HCT116 (cell line): Measurements from ENCODE around the gene JAGN1. TPM values are rescaled to one million over a fixed set of nuclear protein-coding genes. Genes with fewer than 3 reads are reported as not detected.

Experiments
- ATAC-seq: fragments of 200-7000 bp; cut with Tn5 transposase; 2 replicates; pipeline ENCODE4 v1.9.1; 2020; ENCODE audit warnings: mild to moderate bottlenecking, moderate library complexity
- BruUV-seq: library from RNA; stranded (reverse); fragments of 400-500 nt; replicated peaks from 2 replicates; lab custom pipeline; 2021; lab: Mats Ljungman, UMichigan
- CTCF ChIA-PET: fragments of 300-600 bp; sonication (Branson Sonifier 250); formaldehyde crosslinking; loops from one replicate; lab custom pipeline; 2021; ENCODE audit warnings: antibody characterized with exemption; lab: Charles Lee
- POLR2A ChIA-PET: fragments of 300-600, 350-600 bp; sonication (Branson Sonifier 250); formaldehyde crosslinking; loops from one replicate; lab custom pipeline; 2021; ENCODE audit warnings: antibody characterized with exemption; lab: Charles Lee
- RAD21 ChIA-PET, 2 experiments: fragments of 300-600 bp; sonication (Branson Sonifier 250); formaldehyde crosslinking; loops; one replicate each; lab custom pipeline; 2023; ENCODE audit warnings: low total read pairs in 2 of 2; ENCODE audit not compliant: uncharacterized antibody in 2 of 2, unreplicated experiment in 2 of 2, low non-redundant PET in 1 of 2; lab: Charles Lee
- DNase-seq: peaks from one replicate; pipeline ENCODE4 v3.0.0-alpha.2; 2010; ENCODE audit warnings: low read depth, low spot score
- H2AFZ ChIP-seq: fragments of 200-600 bp; shearing (Covaris generic), sonication (generic); 2 replicates; pipeline ENCODE4 v1.6.1; 2017; ENCODE audit warnings: low read depth, mixed run types, mixed read lengths, antibody characterized with exemption, low read length; ENCODE audit not compliant: poor library complexity, severe bottlenecking
- H3K27ac ChIP-seq: 2 replicates; pipeline ENCODE4 v1.5.1; 2012; ENCODE audit warnings: low read depth, low read length
- H3K27me3 ChIP-seq: fragments of 200-600 bp; sonication (generic); 2 replicates; pipeline ENCODE4 v1.6.1; 2016; ENCODE audit warnings: mixed run types, low read length, mixed read lengths; ENCODE audit not compliant: insufficient read depth
- H3K36me3 ChIP-seq, 2 experiments: fragments of 200-500 bp in 1 of 2; fragments of 200-600 bp in 1 of 2; sonication (Bioruptor generic) in 1 of 2; sonication (generic) in 1 of 2; 2 replicates each; pipeline versions ENCODE4 v1.5.1 to v1.6.1; 2014 to 2016; ENCODE audit warnings: low read length in 2 of 2, inconsistent platforms in 1 of 2, mixed read lengths in 1 of 2, mixed run types in 1 of 2; ENCODE audit not compliant: insufficient read depth in 2 of 2, control insufficient read depth in 1 of 2
- H3K4me1 ChIP-seq, 2 experiments: fragments of 200-600 bp in 1 of 2; sonication (generic) in 1 of 2; 2 replicates each; pipeline versions ENCODE4 v1.5.1 to v1.6.1; 2012 to 2017; ENCODE audit warnings: low read length in 2 of 2, inconsistent platforms in 1 of 2, mild to moderate bottlenecking in 1 of 2, mixed read lengths in 1 of 2, mixed run types in 1 of 2, moderate library complexity in 1 of 2; ENCODE audit not compliant: insufficient read depth in 2 of 2, control insufficient read depth in 1 of 2
- H3K4me2 ChIP-seq: fragments of 200-600 bp; sonication (generic); 2 replicates; pipeline ENCODE4 v1.6.1; 2017; ENCODE audit warnings: mixed run types, low read length, mixed read lengths
- H3K4me3 ChIP-seq, 2 experiments: fragments of 200-600 bp in 1 of 2; sonication (generic) in 1 of 2; replicated peaks in 1 of 2; 2 replicates each; pipeline ENCODE4 v1.5.1; 2011 to 2016; ENCODE audit warnings: low read length in 2 of 2, control low read depth in 1 of 2, low read depth in 1 of 2, mild to moderate bottlenecking in 1 of 2, mixed read lengths in 1 of 2, mixed run types in 1 of 2
- H3K79me2 ChIP-seq: fragments of 200-600 bp; sonication (generic); 2 replicates; pipeline ENCODE4 v1.6.1; 2017; ENCODE audit warnings: mild to moderate bottlenecking, mixed run types, low read length, moderate library complexity, mixed read lengths; ENCODE audit not compliant: insufficient read depth
- H3K9ac ChIP-seq: fragments of 200-600 bp; sonication (generic); 2 replicates; pipeline ENCODE4 v1.6.1; 2016; ENCODE audit warnings: low read length, mixed read lengths
- H3K9me2 ChIP-seq: fragments of 200-600 bp; sonication (generic), shearing (Covaris generic); 2 replicates; pipeline ENCODE4 v1.6.1; 2017; ENCODE audit warnings: mixed run types, mild to moderate bottlenecking, moderate library complexity; ENCODE audit not compliant: insufficient read depth
- H3K9me3 ChIP-seq, 2 experiments: fragments of 200-500 bp in 1 of 2; fragments of 200-600 bp in 1 of 2; sonication (Bioruptor generic) in 1 of 2; sonication (generic) in 1 of 2; 2 replicates each; pipeline ENCODE4 v1.6.1; 2014 to 2017; ENCODE audit warnings: low read length in 2 of 2, mixed read lengths in 2 of 2, inconsistent platforms in 1 of 2, low read depth in 1 of 2, mild to moderate bottlenecking in 1 of 2, mixed run types in 1 of 2, moderate library complexity in 1 of 2; ENCODE audit not compliant: control insufficient read depth in 1 of 2, insufficient read depth in 1 of 2
- H4K20me1 ChIP-seq: fragments of 200-600 bp; sonication (generic), shearing (Covaris generic); 2 replicates; pipeline ENCODE4 v1.6.1; 2017; ENCODE audit warnings: mixed run types, mild to moderate bottlenecking, moderate library complexity; ENCODE audit not compliant: insufficient read depth
- ELF1 ChIP-seq: IDR thresholded peaks from 2 replicates; pipeline ENCODE4 v1.6.1; 2012; ENCODE audit warnings: low read depth, borderline replicate concordance
- POLR2AphosphoS5 ChIP-seq: IDR thresholded peaks from 2 replicates; pipeline ENCODE4 v1.6.1; 2011; ENCODE audit warnings: mild to moderate bottlenecking, low read depth, low read length, moderate library complexity
- ZFX ChIP-seq: fragments of 450-650 bp; IDR thresholded peaks from 2 replicates; pipeline ENCODE4 v1.6.1; 2017
- intact Hi-C: fragments of 100-400 bp; cut with micrococcal nuclease; formaldehyde crosslinking; loops from 2 replicates; pipeline ENCODE4 v1.10.0; 2022
- total RNA-seq: library from RNA; stranded (reverse); gene quantifications from one replicate; pipeline ENCODE4 v1.2.1, GENCODE V29; 2021; ENCODE audit not compliant: unreplicated experiment
- TF ChIP-seq, protein P1 (sequence below): IDR thresholded peaks from 2 replicates; pipeline ENCODE4 v1.6.1; 2012
- TF ChIP-seq, protein P2 (sequence below): IDR thresholded peaks from 2 replicates; pipeline ENCODE4 v1.6.1; 2012
- TF ChIP-seq, protein P3 (sequence below): IDR thresholded peaks from 2 replicates; pipeline ENCODE4 v1.6.1; 2011; ENCODE audit warnings: mild to moderate bottlenecking, low read length, moderate library complexity; ENCODE audit not compliant: insufficient replicate concordance; ENCODE audit errors: extremely low read depth

JAGN1 gene
- total RNA-seq, 1 experiment from 2014 or later, result 33.4 TPM

DNA sequence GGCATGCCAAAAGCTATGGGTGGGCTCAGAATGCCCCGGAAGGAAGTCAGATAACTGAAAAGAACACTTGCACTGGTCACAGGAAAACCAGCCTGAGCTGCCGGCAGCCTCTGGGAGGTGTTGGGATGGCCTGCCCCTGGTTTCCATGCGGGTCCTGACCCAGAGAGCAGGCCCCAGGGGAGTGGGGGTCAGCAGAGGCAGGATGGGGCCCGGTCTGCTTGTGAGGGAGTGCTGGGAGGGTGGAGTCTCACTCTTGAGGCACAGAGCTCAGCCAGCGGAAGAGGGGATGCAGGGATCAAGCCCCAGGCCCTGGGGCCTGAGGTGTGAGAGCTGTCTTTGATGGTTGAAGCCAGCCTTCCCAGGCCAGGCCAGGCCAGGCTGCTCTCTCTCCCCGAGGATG, 44.2 kb upstream of the JAGN1 start:
- Histone ChIP-seq H2AFZ (no peak overlapping the region), H3K36me3 (peaks cover 4 to 7% of the 10 kb centered on the region in 2 experiments; a peak in 2 of 4 replicates), H3K9me2 (no peaks in the 10 kb centered on the region), H3K27me3 (no peaks in the 10 kb centered on the region), H3K4me3 (no peak overlapping the region), H3K4me2 (no peak overlapping the region), H3K79me2 (peaks cover 7% of the 10 kb centered on the region; the same call in 1 of the 2 replicates), H3K4me1 (peaks cover 0 to 15% of the 10 kb centered on the region in 2 experiments; a peak in 1 of 4 replicates), H3K9ac (no peak overlapping the region), H3K27ac (no peak overlapping the region), H4K20me1 (no peaks in the 10 kb centered on the region), H3K9me3 (no peaks in the 10 kb centered on the region; a peak in 1 of 4 replicates)
- CTCF ChIA-PET, result interaction anchor here (1.1 kb wide), 1 partner anchor 100 kb away, joined by 5 read pairs; no protein-coding TSS in a partner anchor
- DNase-seq, result no peak
- POLR2A ChIA-PET, result no interaction called here
- TF ChIP-seq, protein P1, sequence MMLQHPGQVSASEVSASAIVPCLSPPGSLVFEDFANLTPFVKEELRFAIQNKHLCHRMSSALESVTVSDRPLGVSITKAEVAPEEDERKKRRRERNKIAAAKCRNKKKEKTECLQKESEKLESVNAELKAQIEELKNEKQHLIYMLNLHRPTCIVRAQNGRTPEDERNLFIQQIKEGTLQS, result no peak
- TF ChIP-seq, protein P2, sequence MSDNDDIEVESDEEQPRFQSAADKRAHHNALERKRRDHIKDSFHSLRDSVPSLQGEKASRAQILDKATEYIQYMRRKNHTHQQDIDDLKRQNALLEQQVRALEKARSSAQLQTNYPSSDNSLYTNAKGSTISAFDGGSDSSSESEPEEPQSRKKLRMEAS, result no peak
- TF ChIP-seq, protein P3, sequence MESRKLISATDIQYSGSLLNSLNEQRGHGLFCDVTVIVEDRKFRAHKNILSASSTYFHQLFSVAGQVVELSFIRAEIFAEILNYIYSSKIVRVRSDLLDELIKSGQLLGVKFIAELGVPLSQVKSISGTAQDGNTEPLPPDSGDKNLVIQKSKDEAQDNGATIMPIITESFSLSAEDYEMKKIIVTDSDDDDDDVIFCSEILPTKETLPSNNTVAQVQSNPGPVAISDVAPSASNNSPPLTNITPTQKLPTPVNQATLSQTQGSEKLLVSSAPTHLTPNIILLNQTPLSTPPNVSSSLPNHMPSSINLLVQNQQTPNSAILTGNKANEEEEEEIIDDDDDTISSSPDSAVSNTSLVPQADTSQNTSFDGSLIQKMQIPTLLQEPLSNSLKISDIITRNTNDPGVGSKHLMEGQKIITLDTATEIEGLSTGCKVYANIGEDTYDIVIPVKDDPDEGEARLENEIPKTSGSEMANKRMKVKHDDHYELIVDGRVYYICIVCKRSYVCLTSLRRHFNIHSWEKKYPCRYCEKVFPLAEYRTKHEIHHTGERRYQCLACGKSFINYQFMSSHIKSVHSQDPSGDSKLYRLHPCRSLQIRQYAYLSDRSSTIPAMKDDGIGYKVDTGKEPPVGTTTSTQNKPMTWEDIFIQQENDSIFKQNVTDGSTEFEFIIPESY, result no peak
- TF ChIP-seq POLR2AphosphoS5, result no peak
- no peak for TF ChIP-seq ELF1
- TF ChIP-seq ZFX, result no peak
- no TSS peak for BruUV-seq
- intact Hi-C loops, result no loop called here
- RAD21 ChIA-PET, result no interaction called here
- no peak for ATAC-seq
